AG09309 (cell line): ENCODE measurements around the gene RAP1GAP.

Experiments used
- DNase-seq: peaks from one replicate; pipeline ENCODE4 v3.0.0-alpha.2; 2010; ENCODE audit warnings: low read depth
- H3K4me3 ChIP-seq: 2 replicates; pipeline ENCODE4 v1.5.1; 2011; ENCODE audit warnings: mild to moderate bottlenecking, low read depth, low read length, moderate library complexity; ENCODE audit not compliant: control insufficient read depth
- TF ChIP-seq, protein P1 (sequence below): IDR thresholded peaks from 2 replicates; pipeline ENCODE4 v1.5.1; 2011; ENCODE audit warnings: mild to moderate bottlenecking, low read depth, low read length, inconsistent platforms; ENCODE audit not compliant: insufficient read depth, control insufficient read depth; ENCODE audit errors: missing control alignments

Gene RAP1GAP

DNA sequence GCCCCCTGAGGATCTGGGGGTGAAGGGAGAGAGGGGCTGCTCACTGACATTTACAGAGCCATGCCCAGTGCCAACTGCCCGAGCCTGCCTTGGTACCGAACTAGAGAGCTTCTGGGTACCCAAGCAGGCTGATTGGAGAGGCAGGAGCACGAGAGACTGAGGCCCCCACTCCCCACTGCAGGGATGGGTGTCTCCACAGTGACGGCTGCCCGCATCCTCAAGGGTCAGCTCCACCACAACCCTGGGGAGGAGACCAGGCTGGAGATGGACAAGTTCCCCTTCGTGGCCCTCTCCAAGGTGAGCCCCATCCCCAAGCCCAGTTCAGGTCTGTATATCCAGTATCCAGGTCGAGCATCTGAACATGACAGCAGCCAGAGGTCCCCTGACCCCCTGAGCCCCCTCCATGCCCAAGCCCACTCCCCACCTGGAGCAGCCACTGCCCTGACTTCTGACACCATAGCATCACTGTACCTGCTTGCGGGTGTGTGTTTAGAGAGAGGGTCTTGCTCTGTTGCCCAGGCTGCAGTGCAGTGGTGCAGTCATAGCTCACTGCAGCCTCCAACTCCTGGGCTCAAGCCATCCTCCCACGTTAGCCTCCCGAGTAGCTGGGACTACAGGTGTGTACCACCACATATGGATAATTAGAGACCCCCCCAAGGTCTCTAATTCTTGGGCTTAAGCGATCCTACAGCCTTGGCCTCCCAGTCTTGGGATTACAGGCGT, 108.1 kb downstream of the RAP1GAP start:
- TF ChIP-seq, protein P1, sequence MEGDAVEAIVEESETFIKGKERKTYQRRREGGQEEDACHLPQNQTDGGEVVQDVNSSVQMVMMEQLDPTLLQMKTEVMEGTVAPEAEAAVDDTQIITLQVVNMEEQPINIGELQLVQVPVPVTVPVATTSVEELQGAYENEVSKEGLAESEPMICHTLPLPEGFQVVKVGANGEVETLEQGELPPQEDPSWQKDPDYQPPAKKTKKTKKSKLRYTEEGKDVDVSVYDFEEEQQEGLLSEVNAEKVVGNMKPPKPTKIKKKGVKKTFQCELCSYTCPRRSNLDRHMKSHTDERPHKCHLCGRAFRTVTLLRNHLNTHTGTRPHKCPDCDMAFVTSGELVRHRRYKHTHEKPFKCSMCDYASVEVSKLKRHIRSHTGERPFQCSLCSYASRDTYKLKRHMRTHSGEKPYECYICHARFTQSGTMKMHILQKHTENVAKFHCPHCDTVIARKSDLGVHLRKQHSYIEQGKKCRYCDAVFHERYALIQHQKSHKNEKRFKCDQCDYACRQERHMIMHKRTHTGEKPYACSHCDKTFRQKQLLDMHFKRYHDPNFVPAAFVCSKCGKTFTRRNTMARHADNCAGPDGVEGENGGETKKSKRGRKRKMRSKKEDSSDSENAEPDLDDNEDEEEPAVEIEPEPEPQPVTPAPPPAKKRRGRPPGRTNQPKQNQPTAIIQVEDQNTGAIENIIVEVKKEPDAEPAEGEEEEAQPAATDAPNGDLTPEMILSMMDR, result no peak
- no peak overlapping the region for H3K4me3 ChIP-seq
- DNase-seq, result no peak

DNA sequence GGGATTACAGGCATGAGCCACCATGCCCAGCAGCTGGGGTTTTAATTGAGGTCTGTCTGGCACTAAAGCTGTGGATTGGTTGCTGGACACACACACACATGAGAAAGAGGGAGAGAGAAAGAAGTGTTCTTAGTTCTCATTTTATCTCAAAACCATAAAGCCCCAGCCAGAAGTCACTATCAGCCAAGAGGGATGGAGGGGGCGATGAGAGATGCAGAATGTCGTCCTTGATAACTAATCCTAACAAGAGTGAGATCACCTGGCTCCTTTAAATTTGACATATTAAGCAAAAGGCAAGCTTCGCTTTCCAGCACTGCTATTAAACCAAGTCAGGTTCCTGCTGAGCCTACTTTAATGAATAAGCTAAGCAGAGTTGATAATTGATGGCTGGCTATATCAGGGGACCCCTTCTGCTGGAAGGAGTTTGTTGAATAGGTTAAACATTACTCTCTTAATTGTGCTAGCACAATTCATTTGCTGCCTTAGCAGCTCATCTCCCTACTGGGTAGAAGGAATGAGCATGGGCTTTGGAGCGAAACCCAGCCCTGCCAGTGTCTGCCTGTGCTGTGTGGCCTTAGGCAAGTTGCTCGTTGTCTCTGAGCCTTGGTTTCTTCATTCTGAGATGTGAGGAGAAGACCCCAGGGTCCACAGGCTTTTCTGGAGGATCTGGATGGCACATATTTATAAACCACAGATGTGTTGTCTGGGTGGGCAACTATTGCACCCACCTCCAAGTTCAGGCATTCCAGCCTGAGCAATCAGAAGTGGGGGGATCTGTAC, 109.2 kb downstream of the RAP1GAP start:
- TF ChIP-seq, protein P1, result no peak
- H3K4me3 ChIP-seq, result no peak overlapping the region
- no peak for DNase-seq

DNA sequence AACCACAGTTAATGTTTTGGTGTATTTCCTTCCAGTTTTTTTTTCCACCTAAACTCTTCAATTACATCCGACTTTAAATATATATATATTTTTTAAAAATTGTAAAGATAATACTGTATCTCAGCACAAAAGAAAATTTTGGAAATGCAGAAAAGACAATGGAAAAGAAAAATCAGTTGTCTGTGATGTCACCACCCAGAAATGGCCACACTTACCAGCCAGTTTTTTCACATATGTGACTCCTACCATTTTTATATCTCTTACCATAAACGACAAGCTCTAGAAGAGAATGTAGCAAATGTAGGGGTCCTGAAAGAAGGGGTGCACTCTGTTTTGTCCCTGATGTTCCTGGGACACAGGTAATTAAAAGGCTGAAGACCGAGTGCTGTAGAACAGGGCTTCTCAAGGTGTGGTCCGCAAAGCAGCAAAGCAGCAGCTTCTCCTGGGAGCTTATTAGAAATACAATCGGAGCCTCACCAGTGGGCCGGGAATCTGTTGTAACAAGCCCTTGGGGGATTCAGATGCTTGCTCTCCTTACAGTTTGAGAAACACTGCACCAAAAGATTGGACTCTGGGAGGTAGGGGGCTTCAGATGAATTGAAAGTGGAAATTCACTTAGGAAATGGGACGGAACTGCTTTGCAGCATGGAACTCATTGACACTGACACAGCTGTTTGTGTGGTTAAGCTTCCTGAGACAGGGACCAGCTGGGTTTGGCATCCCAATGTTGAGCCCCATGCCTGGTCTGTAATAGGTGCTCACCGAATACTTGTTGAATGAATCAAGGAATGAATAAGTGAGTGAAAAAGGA, 115.8 kb downstream of the RAP1GAP start:
- no peak for DNase-seq
- TF ChIP-seq, protein P1, result no peak
- no peak overlapping the region for H3K4me3 ChIP-seq

DNA sequence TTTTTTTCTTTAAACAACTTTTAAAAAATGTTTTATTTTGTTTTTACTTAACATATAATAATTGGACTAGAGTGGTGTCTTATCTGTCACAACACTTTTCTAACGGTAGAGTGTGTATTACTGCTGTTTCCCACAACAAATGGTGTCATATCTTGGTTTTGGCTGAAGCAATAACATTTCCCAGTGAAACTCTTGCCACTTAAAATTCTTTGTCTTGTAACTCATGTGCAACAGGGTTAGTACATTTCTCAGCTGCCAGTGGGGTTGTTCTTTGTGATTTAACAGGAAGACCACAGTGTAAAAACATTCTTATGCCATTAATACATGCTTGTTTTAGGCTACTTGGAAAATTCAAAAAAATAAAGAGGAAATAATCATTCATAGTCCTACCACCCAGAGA, 116.4 kb downstream of the RAP1GAP start:
- TF ChIP-seq, protein P1, result no peak
- peak; percentile 92 for DNase-seq
- H3K4me3 ChIP-seq, result no peak overlapping the region

DNA sequence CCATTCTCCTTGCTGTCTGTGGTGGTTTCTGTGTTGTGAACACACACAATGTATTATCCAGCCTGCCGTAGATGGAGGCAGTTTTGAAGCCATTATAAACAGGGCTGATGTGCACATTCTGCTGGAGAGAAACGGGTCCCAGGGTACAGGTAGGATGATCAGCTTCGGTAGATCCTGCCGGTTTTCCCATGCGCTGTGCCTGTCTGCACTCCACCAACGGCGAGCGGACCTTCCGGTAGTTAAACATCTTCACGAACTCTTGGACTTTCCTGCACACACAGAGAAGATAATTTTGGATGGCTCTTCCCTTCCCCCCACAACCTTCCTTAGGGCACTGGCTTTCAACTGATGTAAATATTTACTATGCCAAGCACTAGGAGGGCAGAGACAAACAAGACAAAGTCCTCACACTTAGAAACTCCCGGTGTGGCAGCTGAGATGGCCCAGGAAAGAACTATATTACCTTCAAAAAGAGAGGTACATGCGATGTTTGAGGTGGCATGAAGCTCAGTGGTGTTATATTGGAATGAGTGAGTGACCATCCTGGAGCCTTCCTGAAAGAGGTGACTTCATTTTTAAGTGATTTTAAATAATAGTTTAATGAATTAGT, 118.2 kb downstream of the RAP1GAP start:
- no peak overlapping the region for H3K4me3 ChIP-seq
- TF ChIP-seq, protein P1, result no peak
- no peak for DNase-seq

DNA sequence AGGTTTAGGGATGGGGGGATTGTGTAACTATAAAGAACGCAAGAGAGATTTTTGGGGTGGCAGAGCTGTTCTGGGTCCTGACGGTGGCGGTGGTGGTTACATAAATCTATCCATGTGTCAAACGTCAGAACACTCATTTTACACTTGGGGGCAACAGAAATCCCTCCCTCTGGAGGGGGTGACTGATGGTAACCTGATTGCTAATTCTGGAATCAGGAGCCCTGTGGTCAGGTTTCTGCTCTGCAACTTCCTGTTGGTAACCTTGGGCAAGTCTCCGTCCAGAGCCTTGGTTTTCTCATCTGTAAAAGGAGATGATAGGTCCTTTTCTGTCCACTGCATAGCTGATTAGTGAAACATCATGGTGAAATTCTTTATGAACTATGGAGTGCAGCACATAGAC, 119.1 kb downstream of the RAP1GAP start:
- no peak for DNase-seq
- no peak overlapping the region for H3K4me3 ChIP-seq
- TF ChIP-seq, protein P1, result no peak
